IMR-90 (cell line): ENCODE data around the gene CD274. TPM values are rescaled to one million over a fixed set of nuclear protein-coding genes. Genes with fewer than 3 reads are reported as not detected.

Source experiments
- ATAC-seq: fragments of 200-7000 bp; cut with Tn5 transposase; 2 replicates; pipeline ENCODE4 v1.9.1; 2020; ENCODE audit warnings: low read depth, mild to moderate bottlenecking, moderate library complexity
- BruUV-seq: library from RNA; stranded (reverse); fragments of 400-500 nt; replicated peaks from 2 replicates; lab custom pipeline; 2021; lab: Mats Ljungman, UMichigan
- CTCF ChIA-PET: fragments of 300-600 bp; formaldehyde crosslinking; extraction: SDS; loops from one replicate; lab custom pipeline; 2021; ENCODE audit warnings: antibody characterized with exemption; lab: Yijun Ruan, JAX
- POLR2A ChIA-PET: fragments of 300-600 bp; sonication (Branson Sonifier 250); formaldehyde crosslinking; loops from one replicate; lab custom pipeline; 2022; ENCODE audit warnings: antibody characterized with exemption; ENCODE audit not compliant: unreplicated experiment; lab: Charles Lee
- DNase-seq: peaks from one replicate; pipeline ENCODE4 v3.0.0; 2013
- H2AFZ ChIP-seq: replicated peaks from 2 replicates; pipeline ENCODE3; 2013; ENCODE audit warnings: low read length, mild to moderate bottlenecking; ENCODE audit not compliant: poor library complexity
- H2AK5ac ChIP-seq: 2 replicates; pipeline ENCODE4 v1.6.1; 2013; ENCODE audit warnings: low read depth, low read length, inconsistent platforms
- H2AK9ac ChIP-seq: replicated peaks from 2 replicates; pipeline ENCODE3; 2013; ENCODE audit warnings: mild to moderate bottlenecking, low read depth, low read length, moderate library complexity; ENCODE audit not compliant: poor library complexity
- H2BK120ac ChIP-seq: 2 replicates; pipeline ENCODE4 v1.6.1; 2013; ENCODE audit warnings: low read depth, low read length, inconsistent platforms
- H2BK15ac ChIP-seq: 3 replicates; pipeline ENCODE4 v1.6.1; 2013; ENCODE audit warnings: low read depth, low read length, inconsistent platforms
- H2BK20ac ChIP-seq: 2 replicates; pipeline ENCODE4 v1.6.1; 2013; ENCODE audit warnings: low read depth, mild to moderate bottlenecking, inconsistent platforms, low read length, moderate library complexity
- H2BK5ac ChIP-seq: 2 replicates; pipeline ENCODE4 v1.6.1; 2013; ENCODE audit warnings: mild to moderate bottlenecking, low read depth, low read length, inconsistent platforms; ENCODE audit not compliant: poor library complexity, severe bottlenecking
- H3K14ac ChIP-seq: replicated peaks from 2 replicates; pipeline ENCODE4 v1.6.1; 2013; ENCODE audit warnings: low read depth, low read length, inconsistent platforms
- H3K18ac ChIP-seq: 2 replicates; pipeline ENCODE4 v1.6.1; 2013; ENCODE audit warnings: low read depth, low read length, control low read depth
- H3K23ac ChIP-seq: 2 replicates; pipeline ENCODE4 v1.6.1; 2013; ENCODE audit warnings: low read depth, low read length, inconsistent platforms
- H3K27ac ChIP-seq: 2 replicates; pipeline ENCODE4 v1.5.1; 2013; ENCODE audit warnings: mild to moderate bottlenecking, control low read depth, low read length; ENCODE audit not compliant: insufficient read depth
- H3K27me3 ChIP-seq: 2 replicates; pipeline ENCODE4 v1.6.1; 2013; ENCODE audit warnings: low read length; ENCODE audit not compliant: control insufficient read depth, insufficient read depth
- H3K36me3 ChIP-seq: 2 replicates; pipeline ENCODE4 v1.6.1; 2013; ENCODE audit warnings: low read length, mixed read lengths; ENCODE audit not compliant: control insufficient read depth, insufficient read depth
- H3K4ac ChIP-seq: 2 replicates; pipeline ENCODE4 v1.6.1; 2013; ENCODE audit warnings: low read depth, low read length, inconsistent platforms
- H3K4me1 ChIP-seq: 2 replicates; pipeline ENCODE4 v1.6.1; 2013; ENCODE audit warnings: low read length, mixed read lengths; ENCODE audit not compliant: control insufficient read depth, insufficient read depth
- H3K4me2 ChIP-seq: 2 replicates; pipeline ENCODE4 v1.6.1; 2013; ENCODE audit warnings: low read depth, mild to moderate bottlenecking, control low read depth, low read length, moderate library complexity
- H3K4me3 ChIP-seq: 2 replicates; pipeline ENCODE4 v1.5.1; 2013; ENCODE audit warnings: low read depth, mild to moderate bottlenecking, control low read depth, low read length, moderate library complexity; ENCODE audit not compliant: insufficient read depth
- H3K56ac ChIP-seq: 2 replicates; pipeline ENCODE4 v1.6.1; 2013; ENCODE audit warnings: low read length, inconsistent platforms; ENCODE audit not compliant: insufficient read depth; ENCODE audit errors: extremely low read depth
- H3K79me1 ChIP-seq, 2 experiments: 2 replicates each; pipeline ENCODE4 v1.6.1; 2013; ENCODE audit warnings: low read length in 2 of 2, inconsistent platforms in 1 of 2, low read depth in 1 of 2
- H3K9ac ChIP-seq: 2 replicates; pipeline ENCODE4 v1.6.1; 2013; ENCODE audit warnings: low read depth, low read length, control low read depth
- H3K9me1 ChIP-seq: 2 replicates; pipeline ENCODE4 v1.6.1; 2013; ENCODE audit warnings: low read length, inconsistent platforms; ENCODE audit not compliant: insufficient read depth
- H3K9me3 ChIP-seq: 2 replicates; pipeline ENCODE4 v1.6.1; 2013; ENCODE audit warnings: low read length; ENCODE audit not compliant: control insufficient read depth, insufficient read depth
- H4K20me1 ChIP-seq: 2 replicates; pipeline ENCODE4 v1.6.1; 2013; ENCODE audit warnings: low read length, inconsistent platforms; ENCODE audit not compliant: insufficient read depth
- H4K5ac ChIP-seq: 2 replicates; pipeline ENCODE4 v1.6.1; 2013; ENCODE audit warnings: mild to moderate bottlenecking, low read depth, low read length, control low read depth
- H4K8ac ChIP-seq, 2 experiments: 2 replicates each; pipeline ENCODE4 v1.6.1; 2013; ENCODE audit warnings: low read depth in 2 of 2, low read length in 2 of 2, control low read depth in 1 of 2, inconsistent platforms in 1 of 2
- H4K91ac ChIP-seq: 2 replicates; pipeline ENCODE4 v1.6.1; 2013; ENCODE audit warnings: low read depth, low read length, inconsistent platforms; ENCODE audit not compliant: insufficient read depth
- CEBPB ChIP-seq: IDR thresholded peaks from 2 replicates; pipeline ENCODE4 v1.6.1; 2012; ENCODE audit warnings: low read depth, low read length, improper control_type of control experiment
- CHD1 ChIP-seq: IDR thresholded peaks from 2 replicates; pipeline ENCODE4 v1.6.1; 2012; ENCODE audit warnings: low read depth, low read length, improper control_type of control experiment
- ELK1 ChIP-seq: fragments of 150-350 bp; IDR thresholded peaks from 2 replicates; pipeline ENCODE4 v1.6.1; 2016; ENCODE audit warnings: low read depth, mild to moderate bottlenecking, low read length, moderate library complexity, borderline replicate concordance
- FOS ChIP-seq: fragments of 150-350 bp; IDR thresholded peaks from 2 replicates; pipeline ENCODE4 v1.6.1; 2016; ENCODE audit warnings: low read depth, low read length
- MAFK ChIP-seq: IDR thresholded peaks from 2 replicates; pipeline ENCODE4 v1.6.1; 2012; ENCODE audit warnings: low read depth, low read length, improper control_type of control experiment
- NFE2L2 ChIP-seq: fragments of 150-350 bp; IDR thresholded peaks from 2 replicates; pipeline ENCODE4 v1.6.1; 2016; ENCODE audit warnings: low read depth, mild to moderate bottlenecking, low read length
- POLR2A ChIP-seq: IDR thresholded peaks from 2 replicates; pipeline ENCODE4 v1.6.1; 2012; ENCODE audit warnings: mild to moderate bottlenecking, low read depth, low read length
- RAD21 ChIP-seq: IDR thresholded peaks from 2 replicates; pipeline ENCODE4 v1.6.1; 2012; ENCODE audit warnings: low read length, improper control_type of control experiment
- RFX5 ChIP-seq: IDR thresholded peaks from 2 replicates; pipeline ENCODE4 v1.8.0; 2012; ENCODE audit warnings: low read depth, mild to moderate bottlenecking, low read length, moderate library complexity
- SMC3 ChIP-seq: fragments of 150-350 bp; IDR thresholded peaks from 2 replicates; pipeline ENCODE4 v1.6.1; 2016; ENCODE audit warnings: low read depth, mild to moderate bottlenecking, antibody characterized with exemption, low read length, moderate library complexity
- dilution Hi-C: fragments of 300-500 bp; cut with HindIII; formaldehyde crosslinking; loops from one replicate; pipeline ENCODE4 v1.14.3; 2018; ENCODE audit warnings: low sequenced_read_pairs; ENCODE audit not compliant: unreplicated experiment
- in situ Hi-C: fragments of 300-500 bp; cut with MboI; formaldehyde crosslinking; loops from 3 replicates; pipeline ENCODE4 v1.14.3; 2019; ENCODE audit warnings: low sequenced_read_pairs, inconsistent platforms, mixed read lengths
- intact Hi-C: fragments of 100-400 bp; cut with micrococcal nuclease; formaldehyde crosslinking; loops from 2 replicates; pipeline ENCODE4 v1.10.0; 2022
- polyA plus RNA-seq, 3 experiments: library from polyadenylated mRNA; depleted of rRNA; stranded (reverse); fragments of >200 nt; gene quantifications; 2 replicates each; pipeline ENCODE4 v1.2.3, GENCODE V29; 2012; ENCODE audit warnings: low replicate concordance in 1 of 3
- total RNA-seq: library from RNA; depleted of rRNA; stranded (reverse); fragments of >200 nt; gene quantifications from 2 replicates; pipeline ENCODE4 v1.2.3, GENCODE V29; 2012
- TF ChIP-seq, protein P1 (sequence below): fragments of 150-350 bp; IDR thresholded peaks from 2 replicates; pipeline ENCODE4 v1.6.1; 2017; ENCODE audit warnings: mild to moderate bottlenecking, antibody characterized with exemption, low read length, low read depth
- TF ChIP-seq, protein P2 (sequence below): conservative IDR thresholded peaks from 2 replicates; pipeline ENCODE4 v1.5.1; 2012; ENCODE audit warnings: mild to moderate bottlenecking, low read depth, low read length, improper control_type of control experiment

Gene CD274
- total and polyA plus RNA-seq, 2 of the 4 experiments (the other 2 are of a cell fraction) = 17.4 to 19.4 TPM

DNA sequence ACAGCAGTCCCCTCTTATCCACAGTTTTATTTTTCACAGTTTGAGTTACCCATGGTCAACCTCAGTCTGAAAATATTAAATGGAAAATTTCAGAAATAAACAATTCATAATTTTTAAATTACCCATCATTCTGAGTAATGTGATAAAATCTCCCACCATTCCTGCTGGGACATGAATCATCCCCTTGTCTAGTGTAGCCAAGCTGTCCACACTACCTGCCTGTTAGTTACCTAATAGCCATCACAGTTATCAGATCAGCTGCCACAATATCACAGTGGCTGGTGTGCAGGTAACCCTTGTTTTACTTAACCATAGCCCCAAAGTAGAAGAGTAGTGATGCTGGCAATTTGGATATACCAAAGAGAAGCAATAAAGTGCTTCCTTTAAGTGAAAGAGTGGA lies 23.3 kb upstream of the CD274 start:
- no peak overlapping the region for H2BK120ac ChIP-seq
- no peak overlapping the region for H3K23ac ChIP-seq
- no peak overlapping the region for H3K4me2 ChIP-seq
- H3K4me1 ChIP-seq = no peaks in the 10 kb centered on the region
- DNase-seq (no peak), ATAC-seq (no peak)
- H3K56ac ChIP-seq = no peak overlapping the region
- H2BK20ac ChIP-seq = no peak overlapping the region
- H2BK5ac ChIP-seq = no peak overlapping the region
- ChIA-PET CTCF (no interaction called here), POLR2A (no interaction called here)
- in situ Hi-C loops (loop anchor here (25.0 kb wide), 1 partner anchor 665 kb away; no protein-coding TSS in a partner anchor), intact Hi-C loops (no loop called here), dilution Hi-C loops (no loop called here)
- H2AK5ac ChIP-seq = no peak overlapping the region
- no peaks in the 10 kb centered on the region for H4K20me1 ChIP-seq
- peaks cover 2 to 3% of the 10 kb centered on the region in 2 experiments; a peak in 2 of 4 replicates for H3K79me1 ChIP-seq
- H3K14ac ChIP-seq = no peak overlapping the region
- H3K27me3 ChIP-seq = no peaks in the 10 kb centered on the region
- TF ChIP-seq POLR2A (no peak), SMC3 (no peak), CHD1 (no peak), CEBPB (no peak), RFX5 (no peak), FOS (no peak), RAD21 (no peak), ELK1 (no peak), NFE2L2 (no peak), MAFK (no peak)
- TF ChIP-seq, protein P1, sequence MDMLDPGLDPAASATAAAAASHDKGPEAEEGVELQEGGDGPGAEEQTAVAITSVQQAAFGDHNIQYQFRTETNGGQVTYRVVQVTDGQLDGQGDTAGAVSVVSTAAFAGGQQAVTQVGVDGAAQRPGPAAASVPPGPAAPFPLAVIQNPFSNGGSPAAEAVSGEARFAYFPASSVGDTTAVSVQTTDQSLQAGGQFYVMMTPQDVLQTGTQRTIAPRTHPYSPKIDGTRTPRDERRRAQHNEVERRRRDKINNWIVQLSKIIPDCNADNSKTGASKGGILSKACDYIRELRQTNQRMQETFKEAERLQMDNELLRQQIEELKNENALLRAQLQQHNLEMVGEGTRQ = no peak
- TF ChIP-seq, protein P2, sequence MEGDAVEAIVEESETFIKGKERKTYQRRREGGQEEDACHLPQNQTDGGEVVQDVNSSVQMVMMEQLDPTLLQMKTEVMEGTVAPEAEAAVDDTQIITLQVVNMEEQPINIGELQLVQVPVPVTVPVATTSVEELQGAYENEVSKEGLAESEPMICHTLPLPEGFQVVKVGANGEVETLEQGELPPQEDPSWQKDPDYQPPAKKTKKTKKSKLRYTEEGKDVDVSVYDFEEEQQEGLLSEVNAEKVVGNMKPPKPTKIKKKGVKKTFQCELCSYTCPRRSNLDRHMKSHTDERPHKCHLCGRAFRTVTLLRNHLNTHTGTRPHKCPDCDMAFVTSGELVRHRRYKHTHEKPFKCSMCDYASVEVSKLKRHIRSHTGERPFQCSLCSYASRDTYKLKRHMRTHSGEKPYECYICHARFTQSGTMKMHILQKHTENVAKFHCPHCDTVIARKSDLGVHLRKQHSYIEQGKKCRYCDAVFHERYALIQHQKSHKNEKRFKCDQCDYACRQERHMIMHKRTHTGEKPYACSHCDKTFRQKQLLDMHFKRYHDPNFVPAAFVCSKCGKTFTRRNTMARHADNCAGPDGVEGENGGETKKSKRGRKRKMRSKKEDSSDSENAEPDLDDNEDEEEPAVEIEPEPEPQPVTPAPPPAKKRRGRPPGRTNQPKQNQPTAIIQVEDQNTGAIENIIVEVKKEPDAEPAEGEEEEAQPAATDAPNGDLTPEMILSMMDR = no peak
- no TSS peak for BruUV-seq
- no peak overlapping the region for H2AK9ac ChIP-seq
- no peak overlapping the region for H3K18ac ChIP-seq
- H3K27ac ChIP-seq = no peak overlapping the region
- no peak overlapping the region for H4K91ac ChIP-seq
- H3K4me3 ChIP-seq = no peak overlapping the region
- peaks cover 4% of the 10 kb centered on the region; the same call in 1 of the 2 replicates for H3K9me1 ChIP-seq
- no peak overlapping the region for H4K8ac ChIP-seq
- no peak overlapping the region for H3K9ac ChIP-seq
- H3K4ac ChIP-seq = no peak overlapping the region
- no peak overlapping the region for H2BK15ac ChIP-seq
- no peak overlapping the region for H4K5ac ChIP-seq
- H2AFZ ChIP-seq = no peak overlapping the region
- no peaks in the 10 kb centered on the region for H3K9me3 ChIP-seq
- 0 out of 2 replicates have a peak, but pooled peaks cover 2% of the 10 kb centered on the region for H3K36me3 ChIP-seq
